ENCODE data around the gene RTN4RL2. TPM values are rescaled to one million over a fixed set of nuclear protein-coding genes. Genes with fewer than 3 reads are reported as not detected.

RTN4RL2 gene
- total RNA-seq, 1 donor from 2014 or later, result 0.81 TPM

- DNase-seq (ENCODE audit: extremely low spot score, unreplicated experiment), result no peak
- no peak for TF ChIP-seq CTCF (IDR thresholded peaks at IDR 0.05)
- Mint-ChIP-seq H3K27ac (ENCODE audit: unreplicated experiment) (no peak overlapping the region), H3K4me1 (ENCODE audit: unreplicated experiment) (peaks cover 13% of the 10 kb centered on the region), H3K27me3 (ENCODE audit: unreplicated experiment) (peaks cover 75% of the 10 kb centered on the region), H3K36me3 (ENCODE audit: unreplicated experiment) (no peaks in the 10 kb centered on the region), H3K9me3 (ENCODE audit: unreplicated experiment) (no peaks in the 10 kb centered on the region), H3K4me3 (ENCODE audit: unreplicated experiment) (no peak overlapping the region)
Observed at GRCh38 chr11:57477507-57478189, 17.3 kb downstream of the RTN4RL2 start.

GRCh38 chr11:57479021-57479663 is 18.8 kb downstream of the RTN4RL2 start:
- Mint-ChIP-seq H3K36me3 (ENCODE audit: unreplicated experiment) (no peaks in the 10 kb centered on the region), H3K4me3 (ENCODE audit: unreplicated experiment) (no peak overlapping the region), H3K4me1 (ENCODE audit: unreplicated experiment) (peaks cover 20% of the 10 kb centered on the region), H3K27me3 (ENCODE audit: unreplicated experiment) (peaks cover 76% of the 10 kb centered on the region), H3K9me3 (ENCODE audit: unreplicated experiment) (no peaks in the 10 kb centered on the region), H3K27ac (ENCODE audit: unreplicated experiment) (no peak overlapping the region)
- no peak for TF ChIP-seq CTCF (IDR thresholded peaks at IDR 0.05)
- no peak for DNase-seq (ENCODE audit: extremely low spot score, unreplicated experiment)

- no peak overlapping the region for H3K4me3 Mint-ChIP-seq (ENCODE audit: unreplicated experiment)
- H3K9me3 Mint-ChIP-seq (ENCODE audit: unreplicated experiment), result no peaks in the 10 kb centered on the region
- H3K36me3 Mint-ChIP-seq (ENCODE audit: unreplicated experiment), result peaks cover 4% of the 10 kb centered on the region
- peaks cover 20% of the 10 kb centered on the region for H3K4me1 Mint-ChIP-seq (ENCODE audit: unreplicated experiment)
- no peak for TF ChIP-seq CTCF (IDR thresholded peaks at IDR 0.05)
- peaks cover 70% of the 10 kb centered on the region for H3K27me3 Mint-ChIP-seq (ENCODE audit: unreplicated experiment)
- no peak for DNase-seq (ENCODE audit: extremely low spot score, unreplicated experiment)
- no peak overlapping the region for H3K27ac Mint-ChIP-seq (ENCODE audit: unreplicated experiment)
Observed at GRCh38 chr11:57479911-57480310, 19.6 kb downstream of the RTN4RL2 start.

- peak; percentile 67 for TF ChIP-seq CTCF (IDR thresholded peaks at IDR 0.05)
- H3K9me3 Mint-ChIP-seq (ENCODE audit: unreplicated experiment), result no peaks in the 10 kb centered on the region
- peaks cover 5% of the 10 kb centered on the region for H3K36me3 Mint-ChIP-seq (ENCODE audit: unreplicated experiment)
- H3K27ac Mint-ChIP-seq (ENCODE audit: unreplicated experiment), result no peak overlapping the region
- H3K4me3 Mint-ChIP-seq (ENCODE audit: unreplicated experiment), result no peak overlapping the region
- H3K27me3 Mint-ChIP-seq (ENCODE audit: unreplicated experiment), result peaks cover 63% of the 10 kb centered on the region
- H3K4me1 Mint-ChIP-seq (ENCODE audit: unreplicated experiment), result peaks cover 20% of the 10 kb centered on the region
- no peak for DNase-seq (ENCODE audit: extremely low spot score, unreplicated experiment)
Observed at GRCh38 chr11:57480409-57481137, 20.2 kb downstream of the RTN4RL2 start.

- no peak for DNase-seq (ENCODE audit: extremely low spot score, unreplicated experiment)
- Mint-ChIP-seq H3K9me3 (ENCODE audit: unreplicated experiment) (no peaks in the 10 kb centered on the region), H3K36me3 (ENCODE audit: unreplicated experiment) (peaks cover 8% of the 10 kb centered on the region), H3K27me3 (ENCODE audit: unreplicated experiment) (peaks cover 56% of the 10 kb centered on the region), H3K27ac (ENCODE audit: unreplicated experiment) (no peak overlapping the region), H3K4me1 (ENCODE audit: unreplicated experiment) (peaks cover 18% of the 10 kb centered on the region), H3K4me3 (ENCODE audit: unreplicated experiment) (no peak overlapping the region)
- TF ChIP-seq CTCF (IDR thresholded peaks at IDR 0.05), result no peak
Observed at GRCh38 chr11:57481315-57481714, 21.0 kb downstream of the RTN4RL2 start.
